Stimulated activated CD8-positive, alpha-beta memory T cell treated with anti-CD3 and anti-CD28 coated beads, Interleukin-7, amount 100 ng/mL, for 4 hours (primary cell): ENCODE data around the gene PLEKHH1.
"Not testable (repeated sequence)": the region's sequence is repeated elsewhere in the genome, so short reads cannot be mapped to it uniquely, and the experiment has no call there.

Experiments
- DNase-seq, 2 donors: peaks; one replicate each; pipeline ENCODE4 v3.0.0-alpha.2; 2020; ENCODE audit warnings: low read depth in 2 of 2

The PLEKHH1 gene

GRCh38 chr14:67622675-67623074 is 89.6 kb downstream of the PLEKHH1 start:
- DNase-seq: no peak

- DNase-seq: no peak
Observed at GRCh38 chr14:67623114-67623513, 90.0 kb downstream of the PLEKHH1 start.

DNA sequence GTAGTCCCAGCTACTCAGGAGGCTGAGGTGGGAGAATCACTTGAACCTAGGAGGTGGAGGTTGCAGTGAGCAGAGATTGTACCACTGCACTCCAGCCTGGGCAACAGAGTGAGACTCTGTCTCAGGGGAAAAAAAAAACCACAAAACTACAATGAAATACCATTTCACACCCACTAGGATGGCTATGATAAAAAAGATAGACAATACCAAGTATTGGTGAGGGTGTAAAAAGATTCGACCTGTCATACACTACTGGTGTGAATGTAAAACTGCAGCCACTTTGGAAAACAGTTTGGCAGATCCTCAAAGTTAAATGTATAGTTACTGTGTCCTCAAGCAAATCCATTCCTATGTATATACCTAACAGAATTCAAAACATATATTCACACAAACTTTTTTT is 93.0 kb downstream of the PLEKHH1 start:
- not testable (repeated sequence) for DNase-seq

DNA sequence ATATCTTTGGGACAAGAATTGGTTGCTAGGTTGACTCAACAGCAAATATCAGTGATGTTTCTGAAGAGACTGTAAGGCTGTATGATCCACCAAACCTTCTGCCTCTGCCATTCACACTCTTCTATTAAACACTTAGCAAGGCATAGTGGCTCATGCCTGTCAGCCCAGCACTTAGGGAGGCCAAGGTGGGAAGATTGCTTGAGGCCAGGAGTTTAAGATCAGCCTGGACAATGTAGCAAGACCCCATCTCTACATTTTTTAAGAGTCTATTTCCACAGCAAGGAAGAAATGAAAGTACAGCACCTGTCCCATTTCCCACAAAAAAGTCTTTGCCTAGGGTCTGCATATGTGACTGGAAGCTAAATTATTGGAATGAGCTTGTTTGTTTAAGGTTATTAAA is 94.4 kb downstream of the PLEKHH1 start:
- no peak for DNase-seq

GRCh38 chr14:67630186-67630585 is 97.1 kb downstream of the PLEKHH1 start:
- no peak for DNase-seq

- no peak for DNase-seq
Observed at GRCh38 chr14:67630938-67631337, 97.8 kb downstream of the PLEKHH1 start.

- no peak for DNase-seq
Observed at GRCh38 chr14:67633451-67634147, 100.5 kb downstream of the PLEKHH1 start.

GRCh38 chr14:67636361-67636919 is 103.3 kb downstream of the PLEKHH1 start:
- no peak for DNase-seq

- DNase-seq: no peak
Observed at GRCh38 chr14:67638642-67639041, 105.6 kb downstream of the PLEKHH1 start.
